NCI-H1694 treated with DMSO at 0.1 percent for 48 hours (cell line): ENCODE results near the gene GPX6.
"Not testable (repeated sequence)": the region's sequence is repeated elsewhere in the genome, so short reads cannot be mapped to it uniquely, and the experiment has no call there.

Experiments
- DNase-seq: peaks from one replicate; lab custom pipeline; 2025; lab: John Stamatoyannopoulos, UW

Gene GPX6

DNA sequence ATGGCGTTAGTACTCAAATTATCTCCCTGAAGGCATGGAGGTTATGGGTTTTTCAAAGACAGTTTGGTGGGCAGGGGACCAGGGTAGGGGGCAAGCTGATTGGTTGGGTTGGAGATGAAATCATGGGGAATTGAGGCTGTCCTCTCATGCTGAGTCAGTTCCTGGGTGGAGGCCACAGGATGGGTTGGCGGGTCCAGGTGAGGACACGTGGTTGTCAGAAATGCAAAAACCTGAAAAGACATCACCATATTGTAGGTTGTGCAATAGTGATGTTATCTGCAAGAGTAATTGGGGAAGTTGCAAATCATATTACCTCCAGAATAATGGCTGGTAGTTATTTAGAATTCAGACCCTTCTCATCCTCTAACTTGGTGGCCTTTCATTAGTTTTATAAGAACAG lies 30.1 kb downstream of the GPX6 start:
- DNase-seq = no peak

DNA sequence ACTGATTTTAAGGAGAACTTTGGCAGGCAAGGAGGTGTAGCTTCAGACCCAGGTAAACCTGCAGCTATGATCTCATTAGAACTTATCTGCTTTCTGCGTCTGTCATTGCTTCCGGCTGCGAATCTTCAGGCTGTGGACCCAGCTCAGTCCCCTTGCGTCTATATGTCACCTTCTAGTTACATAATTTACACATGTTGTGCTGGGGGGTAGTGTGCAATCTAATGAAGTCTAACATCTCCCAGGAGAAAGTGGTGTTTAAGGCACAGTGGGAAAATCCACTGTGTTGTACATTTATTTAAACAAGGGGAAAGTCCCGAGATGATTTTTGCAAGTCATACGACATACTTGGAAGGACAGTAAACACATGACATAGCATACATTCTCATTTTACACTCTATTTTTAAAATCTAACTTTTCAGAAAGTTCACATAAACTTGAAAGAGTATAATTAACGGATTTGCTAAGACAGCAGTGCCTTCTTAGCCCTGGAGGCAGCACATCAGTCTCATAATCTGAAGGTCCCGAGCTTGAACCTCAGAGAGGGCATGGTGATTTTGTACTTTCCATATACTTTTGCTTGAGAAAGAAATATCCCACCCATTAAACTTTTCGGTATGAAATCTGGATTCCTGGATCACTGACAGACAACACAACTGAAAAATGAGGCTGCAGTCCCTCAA lies 35.2 kb downstream of the GPX6 start:
- DNase-seq = no peak

DNA sequence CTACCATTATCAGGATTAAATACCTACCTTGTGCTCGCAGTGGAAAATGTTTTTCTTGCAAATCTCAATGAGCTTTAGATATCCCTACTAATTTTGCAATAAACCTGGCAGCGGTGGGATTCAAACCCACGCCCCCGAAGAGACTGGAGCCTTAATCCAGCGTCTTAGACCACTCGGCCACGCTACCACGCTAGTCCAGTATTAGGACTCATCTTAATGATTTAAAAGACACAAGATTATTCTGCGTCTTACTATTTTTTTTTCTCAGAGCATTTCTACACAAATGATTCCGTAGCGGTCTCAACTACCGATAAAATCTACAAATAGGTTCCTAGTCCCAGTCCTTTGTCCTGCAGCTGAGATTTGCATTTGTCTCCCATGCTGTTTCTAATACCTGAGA lies 37.1 kb downstream of the GPX6 start:
- DNase-seq = no peak

DNA sequence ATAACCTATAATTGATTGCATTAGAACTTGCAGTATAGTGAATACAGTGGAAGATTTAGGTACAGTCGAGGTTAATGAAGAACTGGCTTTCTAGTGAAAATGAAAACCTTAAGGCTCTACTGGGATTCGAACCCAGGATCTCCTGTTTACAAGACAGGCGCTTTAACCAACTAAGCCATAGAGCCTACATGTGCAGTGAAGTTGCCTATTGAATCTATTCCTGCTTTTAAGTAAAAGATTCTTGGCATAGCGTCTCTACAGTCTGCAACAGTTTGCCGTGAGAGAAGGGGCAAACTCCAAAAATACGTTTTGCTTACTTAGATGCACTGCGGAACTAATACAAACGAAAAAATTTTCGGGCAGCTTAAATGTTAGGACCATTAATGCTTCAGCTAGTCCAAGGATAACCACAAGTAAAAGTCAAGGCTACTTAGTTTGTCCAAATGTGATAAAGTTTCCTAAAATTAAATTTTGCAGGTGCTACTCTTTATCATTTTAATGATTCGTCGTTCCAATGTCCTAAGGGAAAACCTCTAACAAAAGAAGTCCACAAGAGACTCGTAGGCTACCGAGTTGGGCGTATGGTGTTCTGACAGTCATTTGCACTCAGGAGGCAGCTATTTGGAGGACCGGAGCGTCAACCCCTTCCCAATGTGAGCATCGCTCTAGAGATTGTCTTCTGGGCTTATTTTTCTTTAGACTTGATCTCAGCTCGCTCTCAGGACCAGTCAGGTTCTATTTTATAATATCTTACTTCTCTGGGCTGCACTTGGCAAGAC lies 41.0 kb downstream of the GPX6 start:
- peak; percentile 78 for DNase-seq

DNA sequence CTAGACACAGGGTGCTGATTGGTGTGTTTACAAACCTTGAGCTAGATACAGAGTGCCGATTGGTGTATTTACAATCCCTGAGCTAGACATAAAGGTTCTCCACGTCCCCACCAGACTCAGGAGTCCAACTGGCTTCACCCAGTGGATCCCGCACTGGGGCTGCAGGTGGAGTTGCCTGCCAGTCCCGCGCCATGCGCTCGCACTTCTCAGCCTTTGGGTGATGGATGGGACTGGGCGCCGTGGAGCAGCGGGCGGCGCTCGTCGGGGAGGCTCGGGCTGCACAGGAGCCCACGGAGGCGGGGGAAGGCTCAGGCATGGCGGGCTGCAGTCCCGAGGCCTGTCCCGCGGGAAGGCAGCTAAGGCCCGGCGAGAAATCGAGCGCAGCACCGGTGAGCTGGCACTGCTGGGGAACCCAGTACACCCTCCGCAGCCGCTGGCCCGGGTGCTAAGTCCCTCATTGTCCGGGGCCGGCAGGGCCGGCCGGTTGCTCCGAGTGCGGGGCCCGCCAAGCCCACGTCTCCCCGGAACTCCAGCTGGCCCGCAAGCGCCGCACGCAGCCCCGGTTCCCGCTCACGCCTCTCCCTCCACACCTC lies 46.3 kb downstream of the GPX6 start:
- DNase-seq = not testable (repeated sequence)

DNA sequence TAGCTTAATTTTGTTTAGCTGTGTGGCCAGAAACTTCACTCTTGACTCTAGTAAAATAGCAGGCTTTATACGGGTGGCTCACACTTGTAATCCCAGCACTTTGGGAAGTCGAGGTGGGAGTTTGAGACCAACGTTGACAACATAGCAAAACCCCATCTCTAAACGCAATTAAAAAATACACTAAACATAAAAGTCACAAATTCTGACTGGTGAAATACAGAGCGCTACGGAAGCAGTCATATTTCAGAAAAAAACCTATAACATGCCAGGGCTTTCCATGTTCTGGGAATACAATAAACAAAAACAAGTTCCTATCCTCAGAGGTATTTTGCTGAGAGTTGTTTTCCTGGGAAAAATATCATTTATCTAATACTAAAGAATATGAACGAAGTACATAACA lies 47.5 kb downstream of the GPX6 start:
- no peak for DNase-seq

DNA sequence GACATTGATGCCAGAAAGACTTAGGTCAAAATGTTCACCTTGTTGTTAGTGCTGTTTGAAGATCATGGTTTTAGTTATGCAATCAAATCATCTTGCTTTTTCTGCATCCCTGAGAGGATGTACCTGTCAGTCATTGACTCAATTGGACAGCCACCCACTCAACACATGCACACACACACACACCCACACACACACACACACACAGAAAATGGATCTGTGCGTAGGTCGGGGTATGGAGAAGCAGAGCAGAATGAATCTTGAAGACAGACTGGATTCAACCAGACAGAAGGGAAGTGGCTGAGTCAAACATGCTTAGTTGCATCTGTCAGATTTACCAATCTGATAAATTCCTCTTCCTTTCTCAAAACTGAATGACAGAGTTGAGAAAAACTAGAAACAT lies 53.2 kb downstream of the GPX6 start:
- no peak for DNase-seq

DNA sequence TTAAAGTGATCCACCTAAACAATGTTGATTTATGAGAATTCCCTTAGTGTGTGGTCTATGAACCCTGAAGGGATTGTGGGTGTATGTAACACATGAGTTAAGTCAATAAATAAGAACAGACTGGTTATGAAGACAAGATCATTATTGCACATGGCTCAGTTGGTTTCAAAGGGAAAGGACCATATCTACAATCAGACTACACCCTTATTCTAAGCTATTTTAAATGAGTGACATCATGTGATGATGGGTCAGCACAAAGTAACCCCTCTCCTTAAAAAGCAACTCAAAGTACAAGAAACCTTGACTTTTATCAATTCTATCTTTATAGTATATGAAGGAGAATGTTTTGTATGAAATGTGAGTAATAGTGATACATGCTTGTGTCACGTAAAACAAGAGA lies 57.0 kb downstream of the GPX6 start:
- no peak for DNase-seq
